Ishikawa (cell line): ENCODE measurements around the gene SEL1L3.
A peak's percentile ranks its signal among the peaks of the same experiment; 100 is the strongest.

Experiments
- CEBPB ChIP-seq: IDR thresholded peaks from 2 replicates; pipeline ENCODE4 v1.6.1; 2012
- CREB1 ChIP-seq: IDR thresholded peaks from 2 replicates; pipeline ENCODE4 v1.6.1; 2012; ENCODE audit warnings: low read depth
- EGR1 ChIP-seq: IDR thresholded peaks from 2 replicates; pipeline ENCODE4 v1.6.1; 2012
- EP300 ChIP-seq: IDR thresholded peaks from 2 replicates; pipeline ENCODE4 v1.6.1; 2012; ENCODE audit warnings: borderline replicate concordance
- FOXM1 ChIP-seq: IDR thresholded peaks from 2 replicates; pipeline ENCODE4 v1.6.1; 2012; ENCODE audit warnings: low read depth, borderline replicate concordance
- NFIC ChIP-seq: IDR thresholded peaks from 2 replicates; pipeline ENCODE4 v1.6.1; 2012
- RAD21 ChIP-seq: IDR thresholded peaks from 2 replicates; pipeline ENCODE4 v1.6.1; 2012; ENCODE audit warnings: low read depth
- TAF1 ChIP-seq: IDR thresholded peaks from 2 replicates; pipeline ENCODE4 v1.6.1; 2012; ENCODE audit warnings: low read depth, mild to moderate bottlenecking
- TCF12 ChIP-seq: IDR thresholded peaks from 2 replicates; pipeline ENCODE4 v1.6.1; 2012; ENCODE audit warnings: low read depth
- TEAD4 ChIP-seq: IDR thresholded peaks from 2 replicates; pipeline ENCODE4 v1.6.1; 2012
- YY1 ChIP-seq: IDR thresholded peaks from 2 replicates; pipeline ENCODE4 v1.6.1; 2012; ENCODE audit warnings: low read depth
- ZBTB7A ChIP-seq: IDR thresholded peaks from 2 replicates; pipeline ENCODE4 v1.6.1; 2012; ENCODE audit warnings: low read depth
- TF ChIP-seq, protein P1 (sequence below): IDR thresholded peaks from 2 replicates; pipeline ENCODE4 v1.6.1; 2012
- TF ChIP-seq, protein P2 (sequence below): IDR thresholded peaks from 2 replicates; pipeline ENCODE4 v1.6.1; 2012
- TF ChIP-seq, protein P3 (sequence below): IDR thresholded peaks from 2 replicates; pipeline ENCODE4 v1.6.1; 2012; ENCODE audit warnings: low read depth, mild to moderate bottlenecking

Gene SEL1L3

DNA sequence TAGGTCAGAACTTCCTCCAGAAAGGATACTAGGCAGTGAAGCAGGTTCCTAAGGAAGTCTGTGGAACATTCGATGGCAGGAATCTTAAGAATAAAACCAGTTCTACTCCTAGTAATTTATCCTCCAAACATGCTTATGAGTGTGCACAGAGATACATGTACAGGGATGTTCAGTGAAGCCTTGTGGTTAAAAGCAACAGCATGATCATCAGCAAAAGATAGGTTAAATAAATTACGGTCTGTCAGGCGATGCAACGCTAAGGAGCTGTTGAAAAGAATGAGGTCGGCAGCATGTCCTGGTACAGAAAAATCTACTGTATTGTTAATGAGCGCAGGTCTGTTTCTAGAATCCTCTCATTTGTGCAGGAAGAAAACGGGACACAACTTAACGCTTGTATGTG lies 23.6 kb downstream of the SEL1L3 start:
- TF ChIP-seq, protein P1, sequence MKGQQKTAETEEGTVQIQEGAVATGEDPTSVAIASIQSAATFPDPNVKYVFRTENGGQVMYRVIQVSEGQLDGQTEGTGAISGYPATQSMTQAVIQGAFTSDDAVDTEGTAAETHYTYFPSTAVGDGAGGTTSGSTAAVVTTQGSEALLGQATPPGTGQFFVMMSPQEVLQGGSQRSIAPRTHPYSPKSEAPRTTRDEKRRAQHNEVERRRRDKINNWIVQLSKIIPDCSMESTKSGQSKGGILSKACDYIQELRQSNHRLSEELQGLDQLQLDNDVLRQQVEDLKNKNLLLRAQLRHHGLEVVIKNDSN = no peak
- TF ChIP-seq RAD21 (no peak), EP300 (no peak), ZBTB7A (no peak), CREB1 (no peak), TEAD4 (no peak), FOXM1 (no peak), TCF12 (no peak), CEBPB (no peak), TAF1 (no peak), NFIC (no peak), YY1 (no peak), EGR1 (no peak)
- TF ChIP-seq, protein P2, sequence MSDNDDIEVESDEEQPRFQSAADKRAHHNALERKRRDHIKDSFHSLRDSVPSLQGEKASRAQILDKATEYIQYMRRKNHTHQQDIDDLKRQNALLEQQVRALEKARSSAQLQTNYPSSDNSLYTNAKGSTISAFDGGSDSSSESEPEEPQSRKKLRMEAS = no peak
- TF ChIP-seq, protein P3, sequence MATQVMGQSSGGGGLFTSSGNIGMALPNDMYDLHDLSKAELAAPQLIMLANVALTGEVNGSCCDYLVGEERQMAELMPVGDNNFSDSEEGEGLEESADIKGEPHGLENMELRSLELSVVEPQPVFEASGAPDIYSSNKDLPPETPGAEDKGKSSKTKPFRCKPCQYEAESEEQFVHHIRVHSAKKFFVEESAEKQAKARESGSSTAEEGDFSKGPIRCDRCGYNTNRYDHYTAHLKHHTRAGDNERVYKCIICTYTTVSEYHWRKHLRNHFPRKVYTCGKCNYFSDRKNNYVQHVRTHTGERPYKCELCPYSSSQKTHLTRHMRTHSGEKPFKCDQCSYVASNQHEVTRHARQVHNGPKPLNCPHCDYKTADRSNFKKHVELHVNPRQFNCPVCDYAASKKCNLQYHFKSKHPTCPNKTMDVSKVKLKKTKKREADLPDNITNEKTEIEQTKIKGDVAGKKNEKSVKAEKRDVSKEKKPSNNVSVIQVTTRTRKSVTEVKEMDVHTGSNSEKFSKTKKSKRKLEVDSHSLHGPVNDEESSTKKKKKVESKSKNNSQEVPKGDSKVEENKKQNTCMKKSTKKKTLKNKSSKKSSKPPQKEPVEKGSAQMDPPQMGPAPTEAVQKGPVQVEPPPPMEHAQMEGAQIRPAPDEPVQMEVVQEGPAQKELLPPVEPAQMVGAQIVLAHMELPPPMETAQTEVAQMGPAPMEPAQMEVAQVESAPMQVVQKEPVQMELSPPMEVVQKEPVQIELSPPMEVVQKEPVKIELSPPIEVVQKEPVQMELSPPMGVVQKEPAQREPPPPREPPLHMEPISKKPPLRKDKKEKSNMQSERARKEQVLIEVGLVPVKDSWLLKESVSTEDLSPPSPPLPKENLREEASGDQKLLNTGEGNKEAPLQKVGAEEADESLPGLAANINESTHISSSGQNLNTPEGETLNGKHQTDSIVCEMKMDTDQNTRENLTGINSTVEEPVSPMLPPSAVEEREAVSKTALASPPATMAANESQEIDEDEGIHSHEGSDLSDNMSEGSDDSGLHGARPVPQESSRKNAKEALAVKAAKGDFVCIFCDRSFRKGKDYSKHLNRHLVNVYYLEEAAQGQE = no peak

DNA sequence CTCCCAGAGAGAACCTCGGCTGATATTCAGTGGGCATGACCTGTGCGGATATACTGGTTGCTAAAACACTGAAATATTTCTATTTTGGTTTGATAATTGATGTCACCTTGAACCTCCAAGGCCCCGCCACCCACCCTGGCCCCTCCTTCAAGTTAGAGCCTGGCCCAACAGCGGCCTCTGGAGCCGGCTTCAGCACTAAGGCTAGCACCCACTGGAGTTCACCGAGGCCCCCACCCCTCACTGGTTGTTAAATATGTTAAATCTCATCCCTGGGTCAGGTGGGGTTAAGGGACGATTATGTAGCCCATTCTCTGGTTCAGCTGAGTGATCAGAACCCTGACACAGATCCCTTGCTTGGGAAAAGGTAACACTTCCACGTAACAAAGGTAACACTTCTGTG lies 24.3 kb downstream of the SEL1L3 start:
- TF ChIP-seq NFIC = no peak
- TF ChIP-seq, protein P3 = peak; percentile 70

DNA sequence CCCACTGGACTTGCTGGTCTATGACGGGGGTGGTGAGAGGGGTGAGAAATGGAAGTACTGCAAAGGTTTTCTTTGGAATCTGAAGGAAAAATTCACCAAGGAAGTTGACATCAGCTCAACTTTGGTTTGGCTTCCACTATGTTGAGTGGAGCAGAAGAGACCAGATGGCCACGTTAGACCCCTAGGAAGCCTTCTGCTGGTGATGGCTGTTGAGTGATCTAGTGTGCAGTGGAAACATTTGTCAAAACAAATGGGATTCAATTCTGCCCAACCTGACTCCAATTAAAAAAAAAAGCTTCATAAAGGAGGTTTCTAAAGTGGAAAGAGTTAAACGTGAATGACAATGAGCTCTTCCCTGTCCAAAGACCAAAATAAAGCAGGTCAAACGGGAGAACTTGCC lies 25.7 kb downstream of the SEL1L3 start:
- TF ChIP-seq EP300 = no peak
- TF ChIP-seq, protein P2 = no peak
- no peak for TF ChIP-seq TCF12
- TF ChIP-seq YY1 = no peak

DNA sequence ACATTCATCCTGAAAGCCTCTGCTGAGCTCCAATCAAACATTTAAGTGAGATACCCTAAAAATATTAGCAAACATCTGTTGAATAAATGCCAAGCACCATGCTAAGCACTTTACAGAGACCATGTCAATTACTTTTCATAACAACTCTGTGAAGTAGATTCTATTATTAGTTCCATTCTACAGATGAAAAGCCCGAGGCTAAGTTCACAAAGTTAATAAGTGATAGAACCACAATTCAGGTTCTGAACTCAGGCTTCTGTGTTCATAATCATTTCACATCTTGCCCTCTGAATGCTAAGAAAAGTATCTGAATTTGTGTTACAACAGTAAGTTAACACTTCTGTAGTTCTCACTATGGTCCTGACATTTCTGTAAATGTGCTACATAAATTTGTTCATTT lies 27.4 kb downstream of the SEL1L3 start:
- TF ChIP-seq, protein P1 = no peak
- TF ChIP-seq FOXM1 (no peak), NFIC (no peak), YY1 (no peak), EP300 (no peak), RAD21 (no peak), ZBTB7A (no peak), TEAD4 (no peak), EGR1 (no peak), TCF12 (no peak), CREB1 (no peak), TAF1 (no peak), CEBPB (no peak)
- TF ChIP-seq, protein P3 = no peak
- TF ChIP-seq, protein P2 = no peak

DNA sequence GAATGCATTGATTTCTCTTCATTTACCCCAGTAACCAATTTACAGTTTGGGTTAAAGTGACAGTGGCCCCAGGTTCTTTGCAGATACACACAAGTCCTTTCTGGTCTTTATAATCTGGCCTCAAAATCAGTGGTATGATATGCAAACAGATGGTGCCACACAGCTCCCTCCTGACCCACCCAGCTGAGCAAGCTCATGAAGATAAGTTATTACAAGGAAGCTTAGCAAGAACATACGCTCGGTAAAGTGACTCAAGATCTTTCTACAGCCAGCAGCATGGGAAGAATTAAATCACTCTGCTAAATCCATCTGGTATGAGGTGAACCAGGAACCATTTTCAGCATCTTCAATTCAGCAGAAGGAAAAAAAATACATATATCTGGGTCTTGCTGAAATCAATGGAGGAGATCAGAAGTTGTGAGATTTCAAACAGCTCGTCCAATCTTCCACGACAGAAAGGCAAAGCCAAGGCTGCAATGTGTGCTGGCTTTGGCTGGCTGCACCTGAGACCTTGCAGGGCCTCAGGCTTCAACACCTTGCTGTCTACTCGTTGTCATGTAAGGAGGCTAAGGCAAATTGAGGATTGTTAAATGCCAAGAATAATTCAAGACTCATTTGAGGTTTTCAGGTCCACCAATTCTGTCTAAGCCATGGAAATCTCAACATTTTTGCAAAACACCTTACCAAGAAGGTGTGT lies 28.2 kb downstream of the SEL1L3 start:
- TF ChIP-seq YY1 (no peak), RAD21 (no peak), FOXM1 (no peak), ZBTB7A (no peak), CEBPB (no peak), CREB1 (no peak)
- TF ChIP-seq, protein P2 = no peak
- TF ChIP-seq, protein P3 = no peak
